HepG2 (cell line): ENCODE data around the gene AIDA. TPM values are rescaled to one million over a fixed set of nuclear protein-coding genes. Genes with fewer than 3 reads are reported as not detected.
A peak's percentile ranks its signal among the peaks of the same experiment; 100 is the strongest.

Experiments used
- CREM ChIP-seq, 2 experiments: sonication (generic) in 1 of 2; formaldehyde crosslinking in 1 of 2; IDR thresholded peaks; 2 replicates each; pipeline versions ENCODE4 v1.4.0 to v1.6.1; 2016 to 2020; ENCODE audit warnings: antibody characterized with exemption in 1 of 2, mild to moderate bottlenecking in 1 of 2, missing genetic modification reagents in 1 of 2
- GABPA ChIP-seq, 2 experiments: IDR thresholded peaks; 2 replicates each; pipeline ENCODE4 v1.6.1; 2011 to 2016; ENCODE audit warnings: low read depth in 2 of 2, low read length in 1 of 2, missing biosample characterization in 1 of 2, missing genetic modification characterization in 1 of 2
- GTF2F1 ChIP-seq: fragments of 150-350 bp; IDR thresholded peaks from 2 replicates; pipeline ENCODE4 v1.6.1; 2014; ENCODE audit warnings: low read length
- HCFC1 ChIP-seq: fragments of 150-350 bp; IDR thresholded peaks from 2 replicates; pipeline ENCODE4 v1.6.1; 2014; ENCODE audit warnings: low read depth, low read length
- NONO ChIP-seq, 2 experiments: fragments of 450-650 bp in 1 of 2; sonication (generic) in 1 of 2; formaldehyde crosslinking in 1 of 2; IDR thresholded peaks in 1 of 2; conservative IDR thresholded peaks in 1 of 2; 2 replicates each; pipeline versions ENCODE4 v1.6.1 to v1.8.0; 2017 to 2022; ENCODE audit warnings: mild to moderate bottlenecking in 1 of 2, missing genetic modification reagents in 1 of 2, moderate library complexity in 1 of 2
- PAF1 ChIP-seq: IDR thresholded peaks from 2 replicates; pipeline ENCODE4 v1.6.1; 2016; ENCODE audit warnings: missing genetic modification reagents, missing compliant biosample characterization
- PHB2 ChIP-seq: fragments of 450-650 bp; IDR thresholded peaks from 2 replicates; pipeline ENCODE4 v1.6.1; 2018; ENCODE audit not compliant: partially characterized antibody
- SRF ChIP-seq: IDR thresholded peaks from 2 replicates; pipeline ENCODE4 v1.6.1; 2011; ENCODE audit warnings: mild to moderate bottlenecking, low read depth, low read length, moderate library complexity
- TFDP2 ChIP-seq: sonication (generic); formaldehyde crosslinking; IDR thresholded peaks from 2 replicates; pipeline ENCODE4 v1.4.0; 2020; ENCODE audit warnings: missing genetic modification reagents
- TFE3 ChIP-seq: IDR thresholded peaks from 2 replicates; pipeline ENCODE4 v1.6.1; 2016
- ZNF354B ChIP-seq: sonication (generic); formaldehyde crosslinking; IDR thresholded peaks from 2 replicates; pipeline ENCODE4 v1.8.0; 2022; ENCODE audit warnings: mild to moderate bottlenecking, missing genetic modification reagents
- ZNF367 ChIP-seq: sonication (generic); formaldehyde crosslinking; IDR thresholded peaks from 2 replicates; pipeline ENCODE4 v1.4.0; 2020; ENCODE audit warnings: missing genetic modification reagents, borderline replicate concordance
- ZNF430 ChIP-seq: sonication (generic); formaldehyde crosslinking; IDR thresholded peaks from 2 replicates; pipeline ENCODE4 v1.9.0; 2021; ENCODE audit warnings: mild to moderate bottlenecking, missing genetic modification reagents
- ZNF792 ChIP-seq: IDR thresholded peaks from 2 replicates; pipeline ENCODE4 v1.6.1; 2016
- ZNF816 ChIP-seq: sonication (generic); formaldehyde crosslinking; IDR thresholded peaks from 2 replicates; pipeline ENCODE4 v1.8.0; 2022; ENCODE audit warnings: missing genetic modification reagents, mild to moderate bottlenecking, borderline replicate concordance
- polyA plus RNA-seq, 8 experiments: library from polyadenylated mRNA; depleted of rRNA in 3 of 8; stranded (reverse) in 7 of 8; unstranded in 1 of 8; fragments of >200 nt; fragmentation: Illumina TruSeq in 4 of 8; extraction: Trizol in 4 of 8; gene quantifications; 2 replicates each; pipeline versions ENCODE4 v1.2.1 to v1.2.3, GENCODE V29; 2011 to 2016; ENCODE audit warnings: low read depth in 4 of 8, missing spikeins in 1 of 8, mixed read lengths in 1 of 8; ENCODE audit not compliant: insufficient read depth in 1 of 8
- total RNA-seq, 5 experiments: library from RNA; depleted of rRNA; stranded (reverse); fragments of >200 nt; fragmentation: Illumina TruSeq; extraction: Trizol; gene quantifications; 2 replicates each; pipeline ENCODE4 v1.2.3, GENCODE V29; 2016; ENCODE audit warnings: low read depth in 1 of 5
- TF ChIP-seq, protein P1 (sequence below): sonication (generic); formaldehyde crosslinking; IDR thresholded peaks from 2 replicates; pipeline ENCODE4 v1.4.0; 2020; ENCODE audit warnings: mild to moderate bottlenecking, missing genetic modification reagents
- TF ChIP-seq, protein P2 (sequence below): sonication (generic); formaldehyde crosslinking; IDR thresholded peaks from 2 replicates; pipeline ENCODE4; 2020; ENCODE audit warnings: missing genetic modification reagents, mild to moderate bottlenecking, borderline replicate concordance

The AIDA gene
- total and polyA plus RNA-seq, 2 of the 13 experiments (the other 11 are each of a cell fraction or from before 2014, with no cell fraction given) = 17.5 to 35.4 TPM

DNA sequence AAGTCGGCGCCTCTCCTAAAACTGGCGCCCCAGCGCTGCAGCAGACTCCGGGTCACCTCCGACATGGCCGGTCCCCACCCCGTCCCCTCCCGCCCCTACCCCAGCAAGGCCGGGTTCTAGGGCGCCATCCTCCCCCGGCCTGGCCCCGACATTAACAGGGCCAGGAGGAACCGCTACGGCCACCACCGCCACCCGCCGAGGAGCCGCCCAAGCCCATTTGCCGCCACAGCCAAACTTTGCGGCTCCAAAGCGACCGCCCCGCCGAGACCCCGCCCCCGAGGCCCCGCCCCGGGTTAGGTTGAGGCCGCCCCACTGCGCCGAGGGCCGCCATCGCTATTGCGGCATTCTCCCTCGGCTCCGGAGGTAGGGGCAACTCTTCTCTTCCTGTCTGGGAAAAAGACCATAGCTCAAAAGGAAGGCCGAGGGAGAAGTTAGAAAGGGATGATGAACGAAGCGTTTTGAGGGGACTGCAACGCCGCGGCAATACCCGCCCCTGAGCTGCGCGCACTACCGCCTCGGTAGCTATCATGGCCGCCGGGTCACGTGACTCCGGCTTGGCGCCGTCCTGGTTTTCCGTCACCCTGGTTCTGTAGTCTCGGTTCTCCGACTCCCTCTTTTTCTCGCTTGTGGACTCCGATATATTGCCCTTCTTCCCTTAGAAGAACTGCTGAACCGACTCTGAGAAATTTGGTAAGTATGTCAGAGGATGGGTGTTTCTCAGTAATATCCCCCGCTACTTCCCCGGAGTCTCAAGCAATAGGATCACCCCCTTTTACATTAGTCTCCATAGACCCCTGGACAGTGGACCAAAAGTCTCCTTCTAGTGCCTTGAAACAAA is at the start of gene AIDA, which contains the start of gene BROX (continued):
- TF ChIP-seq, protein P1, sequence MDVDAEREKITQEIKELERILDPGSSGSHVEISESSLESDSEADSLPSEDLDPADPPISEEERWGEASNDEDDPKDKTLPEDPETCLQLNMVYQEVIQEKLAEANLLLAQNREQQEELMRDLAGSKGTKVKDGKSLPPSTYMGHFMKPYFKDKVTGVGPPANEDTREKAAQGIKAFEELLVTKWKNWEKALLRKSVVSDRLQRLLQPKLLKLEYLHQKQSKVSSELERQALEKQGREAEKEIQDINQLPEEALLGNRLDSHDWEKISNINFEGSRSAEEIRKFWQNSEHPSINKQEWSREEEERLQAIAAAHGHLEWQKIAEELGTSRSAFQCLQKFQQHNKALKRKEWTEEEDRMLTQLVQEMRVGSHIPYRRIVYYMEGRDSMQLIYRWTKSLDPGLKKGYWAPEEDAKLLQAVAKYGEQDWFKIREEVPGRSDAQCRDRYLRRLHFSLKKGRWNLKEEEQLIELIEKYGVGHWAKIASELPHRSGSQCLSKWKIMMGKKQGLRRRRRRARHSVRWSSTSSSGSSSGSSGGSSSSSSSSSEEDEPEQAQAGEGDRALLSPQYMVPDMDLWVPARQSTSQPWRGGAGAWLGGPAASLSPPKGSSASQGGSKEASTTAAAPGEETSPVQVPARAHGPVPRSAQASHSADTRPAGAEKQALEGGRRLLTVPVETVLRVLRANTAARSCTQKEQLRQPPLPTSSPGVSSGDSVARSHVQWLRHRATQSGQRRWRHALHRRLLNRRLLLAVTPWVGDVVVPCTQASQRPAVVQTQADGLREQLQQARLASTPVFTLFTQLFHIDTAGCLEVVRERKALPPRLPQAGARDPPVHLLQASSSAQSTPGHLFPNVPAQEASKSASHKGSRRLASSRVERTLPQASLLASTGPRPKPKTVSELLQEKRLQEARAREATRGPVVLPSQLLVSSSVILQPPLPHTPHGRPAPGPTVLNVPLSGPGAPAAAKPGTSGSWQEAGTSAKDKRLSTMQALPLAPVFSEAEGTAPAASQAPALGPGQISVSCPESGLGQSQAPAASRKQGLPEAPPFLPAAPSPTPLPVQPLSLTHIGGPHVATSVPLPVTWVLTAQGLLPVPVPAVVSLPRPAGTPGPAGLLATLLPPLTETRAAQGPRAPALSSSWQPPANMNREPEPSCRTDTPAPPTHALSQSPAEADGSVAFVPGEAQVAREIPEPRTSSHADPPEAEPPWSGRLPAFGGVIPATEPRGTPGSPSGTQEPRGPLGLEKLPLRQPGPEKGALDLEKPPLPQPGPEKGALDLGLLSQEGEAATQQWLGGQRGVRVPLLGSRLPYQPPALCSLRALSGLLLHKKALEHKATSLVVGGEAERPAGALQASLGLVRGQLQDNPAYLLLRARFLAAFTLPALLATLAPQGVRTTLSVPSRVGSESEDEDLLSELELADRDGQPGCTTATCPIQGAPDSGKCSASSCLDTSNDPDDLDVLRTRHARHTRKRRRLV (CRISPR knock-in tag) = peak; percentile 19; the same call in 1 of the 2 replicates
- TF ChIP-seq GTF2F1 (peak; percentile 78; the same call in 1 of the 2 replicates), PAF1 (no peak), CREM (IDR thresholded peaks at IDR 0.05) (peak; percentile 34; the same call in 1 of the 2 replicates), CREM (CRISPR knock-in tag; IDR thresholded peaks at IDR 0.05) (no peak), NONO (IDR thresholded peaks at IDR 0.05) (no peak), NONO (CRISPR knock-in tag; conservative IDR thresholded peaks at IDR 0.05) (peak; percentile 62), PHB2 (no peak), TFDP2 (CRISPR knock-in tag) (peak; percentile 68), SRF (0 out of 2 replicates have a peak, but pooled peaks have one; percentile 15), ZNF792 (CRISPR knock-in tag) (peak; percentile 23; the same call in 1 of the 2 replicates), TFE3 (CRISPR knock-in tag) (peak; percentile 90), HCFC1 (peak; percentile 73), ZNF367 (CRISPR knock-in tag) (no peak), ZNF430 (peak; percentile 50; the same call in 1 of the 2 replicates), ZNF354B (CRISPR knock-in tag) (peak; percentile 62; the same call in 1 of the 2 replicates), GABPA (IDR thresholded peaks at IDR 0.05; ENCODE audit: low read depth, low read length) (no peak), GABPA (CRISPR knock-in tag; IDR thresholded peaks at IDR 0.05; ENCODE audit: low read depth) (peak; percentile 53; the same call in 1 of the 2 replicates), ZNF816 (CRISPR knock-in tag) (peak; percentile 52; the same call in 1 of the 2 replicates)
- TF ChIP-seq, protein P2, sequence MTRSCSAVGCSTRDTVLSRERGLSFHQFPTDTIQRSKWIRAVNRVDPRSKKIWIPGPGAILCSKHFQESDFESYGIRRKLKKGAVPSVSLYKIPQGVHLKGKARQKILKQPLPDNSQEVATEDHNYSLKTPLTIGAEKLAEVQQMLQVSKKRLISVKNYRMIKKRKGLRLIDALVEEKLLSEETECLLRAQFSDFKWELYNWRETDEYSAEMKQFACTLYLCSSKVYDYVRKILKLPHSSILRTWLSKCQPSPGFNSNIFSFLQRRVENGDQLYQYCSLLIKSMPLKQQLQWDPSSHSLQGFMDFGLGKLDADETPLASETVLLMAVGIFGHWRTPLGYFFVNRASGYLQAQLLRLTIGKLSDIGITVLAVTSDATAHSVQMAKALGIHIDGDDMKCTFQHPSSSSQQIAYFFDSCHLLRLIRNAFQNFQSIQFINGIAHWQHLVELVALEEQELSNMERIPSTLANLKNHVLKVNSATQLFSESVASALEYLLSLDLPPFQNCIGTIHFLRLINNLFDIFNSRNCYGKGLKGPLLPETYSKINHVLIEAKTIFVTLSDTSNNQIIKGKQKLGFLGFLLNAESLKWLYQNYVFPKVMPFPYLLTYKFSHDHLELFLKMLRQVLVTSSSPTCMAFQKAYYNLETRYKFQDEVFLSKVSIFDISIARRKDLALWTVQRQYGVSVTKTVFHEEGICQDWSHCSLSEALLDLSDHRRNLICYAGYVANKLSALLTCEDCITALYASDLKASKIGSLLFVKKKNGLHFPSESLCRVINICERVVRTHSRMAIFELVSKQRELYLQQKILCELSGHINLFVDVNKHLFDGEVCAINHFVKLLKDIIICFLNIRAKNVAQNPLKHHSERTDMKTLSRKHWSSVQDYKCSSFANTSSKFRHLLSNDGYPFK (CRISPR knock-in tag) = peak; percentile 100
